Lower leg skin (tissue), 3 donors: ENCODE measurements around the gene COL4A6.

Experiments used
- CTCF ChIP-seq, 3 donors: fragments of 450-650 bp; IDR thresholded peaks; one replicate each; pipeline ENCODE4 v1.5.1; 2016; ENCODE audit warnings: antibody characterized with exemption in 3 of 3, mild to moderate bottlenecking in 3 of 3, moderate library complexity in 2 of 3
- POLR2A ChIP-seq, 2 donors: fragments of 450-650 bp; IDR thresholded peaks; one replicate each; pipeline ENCODE4 v1.6.1; 2016 to 2017; ENCODE audit warnings: antibody characterized with exemption in 2 of 2, mild to moderate bottlenecking in 1 of 2, moderate library complexity in 1 of 2

DNA sequence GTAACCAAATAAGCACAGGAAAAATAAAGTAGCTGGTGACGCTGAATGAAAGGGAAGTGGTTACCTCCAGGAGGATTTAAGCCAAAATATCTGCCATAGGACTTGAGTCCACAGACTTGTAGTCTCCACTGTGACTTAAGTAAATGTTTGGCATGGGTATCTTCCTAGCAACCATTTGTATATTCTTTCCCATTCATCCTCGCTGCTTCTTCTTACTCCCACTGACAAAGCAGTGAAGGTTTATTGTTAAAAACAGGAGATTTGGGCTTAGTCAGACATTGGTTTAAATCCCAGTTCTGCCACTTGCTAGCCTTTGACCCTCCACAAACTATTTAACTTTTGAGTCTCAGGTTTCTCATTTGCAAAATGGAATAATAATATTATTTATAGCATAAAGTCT is 22.3 kb downstream of the COL4A6 start:
- TF ChIP-seq CTCF (IDR thresholded peaks at IDR 0.05) (no peak), POLR2A (IDR thresholded peaks at IDR 0.05) (no peak)
